Liver (tissue), 9 donors: ENCODE data around the gene COL6A2. TPM values are rescaled to one million over a fixed set of nuclear protein-coding genes. Genes with fewer than 3 reads are reported as not detected.

Source experiments
- DNase-seq: peaks from one replicate; pipeline ENCODE4 v3.0.0-alpha.2; 2017; ENCODE audit warnings: low spot score
- H3K27ac ChIP-seq, 2 donors: one replicate each; pipeline ENCODE4 v1.7.0; 2013; ENCODE audit warnings: inconsistent platforms in 2 of 2, low read length in 2 of 2, control low read depth in 1 of 2, low read depth in 1 of 2, mild to moderate bottlenecking in 1 of 2
- H3K27me3 ChIP-seq, 4 donors: one replicate each; pipeline versions ENCODE4 v1.6.1 to v1.7.0; 2013; ENCODE audit warnings: low read length in 3 of 4, inconsistent platforms in 1 of 4, mild to moderate bottlenecking in 1 of 4, moderate library complexity in 1 of 4; ENCODE audit not compliant: control insufficient read depth in 4 of 4, insufficient read depth in 4 of 4
- H3K36me3 ChIP-seq, 4 donors: one replicate each; pipeline versions ENCODE4 v1.6.1 to v1.7.0; 2013; ENCODE audit warnings: low read length in 3 of 4, mild to moderate bottlenecking in 3 of 4, low read depth in 1 of 4, moderate library complexity in 1 of 4; ENCODE audit not compliant: control insufficient read depth in 4 of 4, insufficient read depth in 3 of 4
- H3K4me1 ChIP-seq, 4 donors: one replicate each; pipeline versions ENCODE4 v1.6.1 to v1.7.0; 2013; ENCODE audit warnings: low read length in 3 of 4, mild to moderate bottlenecking in 3 of 4, moderate library complexity in 1 of 4; ENCODE audit not compliant: control insufficient read depth in 4 of 4, insufficient read depth in 4 of 4
- H3K4me3 ChIP-seq, 3 donors: one replicate each; pipeline versions ENCODE4 v1.6.1 to v1.7.0; 2013; ENCODE audit warnings: low read length in 3 of 3, control low read depth in 1 of 3, low read depth in 1 of 3, mild to moderate bottlenecking in 1 of 3
- H3K9ac ChIP-seq, 2 donors: one replicate each; pipeline ENCODE4 v1.7.0; 2013; ENCODE audit warnings: low read length in 2 of 2, mild to moderate bottlenecking in 2 of 2, moderate library complexity in 2 of 2, control low read depth in 1 of 2, low read depth in 1 of 2
- H3K9me3 ChIP-seq, 4 donors: one replicate each; pipeline versions ENCODE4 v1.6.1 to v1.7.0; 2013; ENCODE audit warnings: low read length in 3 of 4; ENCODE audit not compliant: control insufficient read depth in 4 of 4
- CTCF ChIP-seq: fragments of 150-350 bp; IDR thresholded peaks from 2 replicates; pipeline ENCODE4 v1.5.1; 2017; ENCODE audit warnings: improper control_type of control experiment, low read depth, low read length; ENCODE audit not compliant: missing input control
- EGR1 ChIP-seq, 2 donors: IDR thresholded peaks; 2 replicates each; pipeline ENCODE4 v1.6.1; 2016 to 2018; ENCODE audit warnings: antibody characterized with exemption in 2 of 2, low read depth in 2 of 2
- FOXA1 ChIP-seq: IDR thresholded peaks from 2 replicates; pipeline ENCODE4 v1.6.1; 2016; ENCODE audit warnings: antibody characterized with exemption
- FOXA2 ChIP-seq: IDR thresholded peaks from 2 replicates; pipeline ENCODE4 v1.6.1; 2016; ENCODE audit warnings: antibody characterized with exemption
- GABPA ChIP-seq, 2 donors: IDR thresholded peaks in 1 of 2; conservative IDR thresholded peaks in 1 of 2; 2 replicates each; pipeline ENCODE4 v1.6.1; 2016; ENCODE audit warnings: antibody characterized with exemption in 2 of 2, mild to moderate bottlenecking in 1 of 2, moderate library complexity in 1 of 2
- HNF4A ChIP-seq, 2 donors: conservative IDR thresholded peaks; 2 replicates each; pipeline ENCODE4 v1.6.1; 2016; ENCODE audit warnings: antibody characterized with exemption in 2 of 2, mild to moderate bottlenecking in 2 of 2
- HNF4G ChIP-seq: IDR thresholded peaks from 2 replicates; pipeline ENCODE4 v1.6.1; 2016; ENCODE audit warnings: antibody characterized with exemption
- JUND ChIP-seq, 2 donors: IDR thresholded peaks; 2 replicates each; pipeline ENCODE4 v1.6.1; 2016; ENCODE audit warnings: antibody characterized with exemption in 2 of 2
- MAX ChIP-seq: IDR thresholded peaks from 2 replicates; pipeline ENCODE4 v1.6.1; 2016; ENCODE audit warnings: antibody characterized with exemption
- NR2F2 ChIP-seq: IDR thresholded peaks from 2 replicates; pipeline ENCODE4 v1.6.1; 2016; ENCODE audit warnings: antibody characterized with exemption
- REST ChIP-seq: IDR thresholded peaks from 2 replicates; pipeline ENCODE4 v1.6.1; 2016; ENCODE audit warnings: antibody characterized with exemption, mild to moderate bottlenecking
- RXRA ChIP-seq, 2 donors: IDR thresholded peaks; 2 replicates each; pipeline ENCODE4 v1.6.1; 2017 to 2018; ENCODE audit warnings: antibody characterized with exemption in 2 of 2, mild to moderate bottlenecking in 1 of 2
- YY1 ChIP-seq: IDR thresholded peaks from 2 replicates; pipeline ENCODE4 v1.6.1; 2016; ENCODE audit warnings: antibody characterized with exemption, mild to moderate bottlenecking
- WGBS: extraction: QIAGEN DNeasy Blood & Tissue Kit; methylation state at CpG from one replicate; pipeline ENCODE4 v1.1.7; 2013; 5-methylcytosine and 5-hydroxymethylcytosine counted together
- polyA plus RNA-seq, 2 donors: library from polyadenylated mRNA; stranded (reverse) in 1 of 2; unstranded in 1 of 2; fragments of 200-250 nt in 1 of 2; fragments of >200 nt in 1 of 2; fragmentation: Nextera tagmentation in 1 of 2; extraction: Ambion mirVana in 1 of 2; gene quantifications; one replicate each; pipeline versions ENCODE4 v1.2.1 to v1.2.3, GENCODE V29; 2013 to 2015
- total RNA-seq, 2 donors: library from RNA; depleted of rRNA; stranded (reverse); fragments of >200 nt; gene quantifications; one replicate each; pipeline ENCODE4 v1.2.3, GENCODE V29; 2014
- donor health status: healthy.
- donor health status: healthy.
- donor health status: healthy.
- donor health status: healthy.
- donor health status: healthy.

COL6A2 gene
- total and polyA plus RNA-seq, 4 donors = 5.8 to 80.8 (median 41.7) TPM

GRCh38 chr21:46129846-46130651 lies 32.1 kb downstream of the COL6A2 start:
- H3K4me3 ChIP-seq = no peak overlapping the region
- no peak for TF ChIP-seq YY1
- H3K27ac ChIP-seq = no peak overlapping the region
- DNase-seq = no peak
- H3K27me3 ChIP-seq = no peaks in the 10 kb centered on the region
- WGBS = 88% methylated on average over 27 of the region's 27 CpGs
- no peaks in the 10 kb centered on the region for H3K4me1 ChIP-seq
- H3K9me3 ChIP-seq = no peaks in the 10 kb centered on the region
- peaks cover 0 to 5% (median 2%) of the 10 kb centered on the region in 4 donors for H3K36me3 ChIP-seq
- no peak overlapping the region for H3K9ac ChIP-seq

GRCh38 chr21:46130831-46131587 lies 33.1 kb downstream of the COL6A2 start:
- WGBS = 88% methylated on average over 22 of the region's 22 CpGs
- Histone ChIP-seq H3K4me1 (no peaks in the 10 kb centered on the region), H3K9me3 (no peaks in the 10 kb centered on the region), H3K36me3 (peaks cover 0 to 5% (median 2%) of the 10 kb centered on the region in 4 donors), H3K9ac (no peak overlapping the region), H3K27me3 (no peaks in the 10 kb centered on the region), H3K4me3 (no peak overlapping the region), H3K27ac (no peak overlapping the region)
- TF ChIP-seq NR2F2 (no peak), EGR1 (IDR thresholded peaks at IDR 0.05; ENCODE audit: low read depth in 2 of 2) (no peak), GABPA (IDR thresholded peaks at IDR 0.05 in 1 of 2, conservative IDR thresholded peaks at IDR 0.05 in 1 of 2) (no peak), FOXA2 (no peak), REST (no peak), RXRA (IDR thresholded peaks at IDR 0.05) (no peak)
- no peak for DNase-seq

- no peak for DNase-seq
- Histone ChIP-seq H3K4me3 (no peak overlapping the region), H3K27ac (no peak overlapping the region), H3K36me3 (peaks cover 0 to 5% (median 2%) of the 10 kb centered on the region in 4 donors), H3K4me1 (no peaks in the 10 kb centered on the region), H3K9me3 (no peaks in the 10 kb centered on the region), H3K27me3 (no peaks in the 10 kb centered on the region), H3K9ac (no peak overlapping the region)
- 93% methylated on average over 4 of the region's 4 CpGs for WGBS
- TF ChIP-seq MAX (no peak), FOXA1 (no peak), YY1 (no peak), HNF4G (no peak), REST (no peak), JUND (IDR thresholded peaks at IDR 0.05) (no peak), CTCF (no peak), RXRA (IDR thresholded peaks at IDR 0.05) (no peak), HNF4A (conservative IDR thresholded peaks at IDR 0.05) (no peak), NR2F2 (no peak)
Measured at GRCh38 chr21:46131588-46131837, 33.6 kb downstream of the COL6A2 start.
